Stomach (tissue), 19 donors: ENCODE results near the gene PPFIA1. TPM values are rescaled to one million over a fixed set of nuclear protein-coding genes. Genes with fewer than 3 reads are reported as not detected.

Source experiments
- DNase-seq, 2 donors: peaks; one replicate each; pipeline versions ENCODE4 v3.0.0 to v3.0.0-alpha.2; 2013 to 2019
- H3K27ac ChIP-seq, 5 donors: fragments of 200-600 bp in 4 of 5; sonication (generic) in 4 of 5; one replicate each; pipeline ENCODE4 v1.5.1; 2013 to 2019; ENCODE audit warnings: mild to moderate bottlenecking in 1 of 5, moderate library complexity in 1 of 5
- H3K27me3 ChIP-seq, 3 donors: fragments of 200-600 bp; sonication (generic); one replicate each; pipeline ENCODE4 v1.5.1; 2017 to 2019; ENCODE audit warnings: mixed run types in 1 of 3
- H3K36me3 ChIP-seq, 4 donors: fragments of 200-600 bp; sonication (generic); 1 replicate in 3 of 4; 2 replicates in 1 of 4; pipeline ENCODE4 v1.5.1; 2016 to 2019
- H3K4me1 ChIP-seq, 4 donors: fragments of 200-600 bp; sonication (generic); one replicate each; pipeline ENCODE4 v1.5.1; 2016 to 2019
- H3K4me3 ChIP-seq, 4 donors: fragments of 200-600 bp; sonication (generic) in 3 of 4; one replicate each; pipeline ENCODE4 v1.5.1; 2016 to 2019; ENCODE audit warnings: mild to moderate bottlenecking in 1 of 4
- H3K9me3 ChIP-seq, 4 donors: fragments of 200-600 bp; sonication (generic); one replicate each; pipeline ENCODE4 v1.5.1; 2016 to 2019
- CTCF ChIP-seq, 7 experiments: fragments of 450-650 bp in 4 of 7; fragments of 200-600 bp in 3 of 7; sonication (generic) in 3 of 7; IDR thresholded peaks; one replicate each; pipeline ENCODE4 v1.5.1; 2016 to 2019; ENCODE audit warnings: antibody characterized with exemption in 7 of 7, control low read depth in 2 of 7, mild to moderate bottlenecking in 1 of 7
- EP300 ChIP-seq: sonication (generic); formaldehyde crosslinking; IDR thresholded peaks from one replicate; pipeline ENCODE4 v1.6.1; 2017; ENCODE audit warnings: antibody characterized with exemption
- POLR2A ChIP-seq, 4 donors: fragments of 450-650 bp; IDR thresholded peaks; one replicate each; pipeline ENCODE4 v1.6.1; 2016; ENCODE audit warnings: antibody characterized with exemption in 4 of 4, control low read depth in 2 of 4, mild to moderate bottlenecking in 1 of 4, moderate library complexity in 1 of 4
- POLR2AphosphoS5 ChIP-seq, 3 donors: sonication (generic); formaldehyde crosslinking; IDR thresholded peaks; one replicate each; pipeline ENCODE4 v1.6.1; 2016; ENCODE audit warnings: antibody characterized with exemption in 3 of 3
- WGBS, 5 donors: extraction: QIAGEN DNeasy Blood & Tissue Kit in 3 of 5; methylation state at CpG; one replicate each; pipeline versions ENCODE4 v1.1.5 to v1.1.7; 2013 to 2018; 5-methylcytosine and 5-hydroxymethylcytosine counted together
- intact Hi-C: fragments of 100-400 bp; cut with DNase I; formaldehyde crosslinking; loops from one replicate; pipeline ENCODE4 v1.15.1; 2023; ENCODE audit warnings: low total_unique reads
- long read RNA-seq, 10 donors: transcript quantifications; one replicate each; lab custom pipeline, GENCODE V29; 2026
- polyA plus RNA-seq, 3 donors: library from polyadenylated mRNA; stranded (reverse); fragments of 200-250 nt; gene quantifications; one replicate each; pipeline ENCODE4 v1.2.3, GENCODE V29; 2013
- total RNA-seq, 5 donors: library from RNA; depleted of rRNA; stranded (reverse); fragments of >200 nt; gene quantifications; one replicate each; pipeline versions ENCODE4 v1.1.0 to v1.2.3, GENCODE V29; 2014 to 2016
- donor health status: healthy with polysubstance abuse.
- donor health status: Bipolar disorder and iron deficiency.
- donor health status: healthy.

The PPFIA1 gene
- total RNA-seq, result 100 to 1,000 TPM in 1 of 5 donors, 10 to 100 TPM in 4; 29.8 to 108 (median 47.2) TPM
- polyA plus RNA-seq, result 10 to 100 TPM; 10.8 to 13.2 (median 12.8) TPM
- long read RNA-seq, donor 1, partial matches to known transcripts, result 0 of 1 reads
- long read RNA-seq, donor 1, other reads (novel, unspliced or antisense), result 0 of 1 reads
- long read RNA-seq, donor 2, partial matches to known transcripts, result 0 of 2 reads
- long read RNA-seq, donor 2, other reads (novel, unspliced or antisense), result 0 of 2 reads
- long read RNA-seq, donor 3, result 0 reads
- long read RNA-seq, donor 4, result 0 reads
- long read RNA-seq, donor 5, result 0 reads
- long read RNA-seq, donor 6, partial matches to known transcripts, result 0 of 2 reads
- long read RNA-seq, donor 6, other reads (novel, unspliced or antisense), result 0 of 2 reads
- long read RNA-seq, donor 7, result 0 reads
- long read RNA-seq, donor 8, result 0 reads
- long read RNA-seq, donor 9, partial matches to known transcripts, result 0 of 1 reads
- long read RNA-seq, donor 9, other reads (novel, unspliced or antisense), result 0 of 1 reads
- long read RNA-seq, donor 10, full-length matches to known transcripts, result 2 of 2 reads
- long read RNA-seq, donor 10, partial matches to known transcripts, result 0 of 2 reads
- long read RNA-seq, donor 10, other reads (novel, unspliced or antisense), result 0 of 2 reads

GRCh38 chr11:70270104-70270876 is at the start of gene PPFIA1:
TSS of gene PPFIA1 (plus strand) at chr11:70270690. CDS start at chr11:70272173, 1,483 bp downstream.
- Histone ChIP-seq H3K27me3 (no peaks in the 10 kb centered on the region), H3K4me3 (peak within 1 kb of the TSS; percentile 78 to 99 (median 92)), H3K4me1 (peaks cover 18 to 52% (median 33%) of the 10 kb centered on the region in 4 donors), H3K27ac (peak within 1 kb of the TSS; percentile 86 to 96 (median 92)), H3K36me3 (peaks cover 18 to 33% (median 27%) of the 10 kb centered on the region in 4 donors), H3K9me3 (no peaks in the 10 kb centered on the region)
- DNase-seq, result peak; percentile 97 to 99
- no peak for TF ChIP-seq CTCF (IDR thresholded peaks at IDR 0.05)
- TF ChIP-seq EP300, result no peak
- peak; percentile 72 to 86 (median 85) for TF ChIP-seq POLR2AphosphoS5 (IDR thresholded peaks at IDR 0.05)
- TF ChIP-seq POLR2A (IDR thresholded peaks at IDR 0.05), result peak in 1 of 4 donors; percentile 27
- intact Hi-C loops, result no loop called here
- 0 to 4% (median 0%) methylated on average over 10 to 99 of the region's 99 CpGs for WGBS, 5 donors

- 71 to 98% (median 93%) methylated on average over 1 of the region's 1 CpG for WGBS, 5 donors
- TF ChIP-seq EP300 (no peak), POLR2AphosphoS5 (IDR thresholded peaks at IDR 0.05) (no peak), CTCF (IDR thresholded peaks at IDR 0.05) (no peak), POLR2A (IDR thresholded peaks at IDR 0.05) (no peak)
- intact Hi-C loops, result no loop called here
Measured at GRCh38 chr11:70220920-70221319, 49.6 kb upstream of the PPFIA1 start.

GRCh38 chr11:70225681-70226177 is 44.8 kb upstream of the PPFIA1 start:
- DNase-seq, result peak; percentile 33 to 77
- H3K27me3 ChIP-seq, result no peaks in the 10 kb centered on the region
- no peak overlapping the region for H3K27ac ChIP-seq
- whole genome bisulfite sequencing, 5 donors, result 36 to 56% (median 43%) methylated on average over 8 of the region's 8 CpGs
- intact Hi-C loops, result no loop called here
- H3K9me3 ChIP-seq, result no peaks in the 10 kb centered on the region
- H3K4me1 ChIP-seq, result no peaks in the 10 kb centered on the region
- H3K4me3 ChIP-seq, result no peak overlapping the region
- TF ChIP-seq POLR2AphosphoS5 (IDR thresholded peaks at IDR 0.05) (peak in 1 of 3 donors; percentile 12), EP300 (no peak)
- no peaks in the 10 kb centered on the region for H3K36me3 ChIP-seq

More at GRCh38 chr11:70220920-70221319, 49.6 kb upstream of the PPFIA1 start:
- Histone ChIP-seq H3K27ac (no peak overlapping the region), H3K27me3 (peaks cover 0 to 12% (median 0%) of the 10 kb centered on the region in 3 donors), H3K4me1 (no peaks in the 10 kb centered on the region), H3K9me3 (no peaks in the 10 kb centered on the region), H3K36me3 (no peaks in the 10 kb centered on the region), H3K4me3 (no peak overlapping the region)
- no peak for DNase-seq

- no peak overlapping the region for H3K27ac ChIP-seq
- WGBS, 5 donors, result 68 to 93% (median 81%) methylated on average over 3 of the region's 3 CpGs
Measured at GRCh38 chr11:70226183-70226582, 44.3 kb upstream of the PPFIA1 start.

More at GRCh38 chr11:70226183-70226582, 44.3 kb upstream of the PPFIA1 start:
- H3K27me3 ChIP-seq, result no peaks in the 10 kb centered on the region
- H3K4me1 ChIP-seq, result no peaks in the 10 kb centered on the region
- no peak overlapping the region for H3K4me3 ChIP-seq
- intact Hi-C loops, result no loop called here
- no peaks in the 10 kb centered on the region for H3K9me3 ChIP-seq
- TF ChIP-seq CTCF (IDR thresholded peaks at IDR 0.05), result no peak
- TF ChIP-seq POLR2A (IDR thresholded peaks at IDR 0.05), result no peak
- TF ChIP-seq EP300, result no peak
- TF ChIP-seq POLR2AphosphoS5 (IDR thresholded peaks at IDR 0.05), result no peak
- DNase-seq, result no peak
- H3K36me3 ChIP-seq, result no peaks in the 10 kb centered on the region
